ENCODE results near the gene ADSS1.

The ADSS1 gene

GRCh38 chr14:104691546-104692260 lies 32.3 kb upstream of the ADSS1 start:
- no peaks in the 10 kb centered on the region for H3K9me3 ChIP-seq
- in situ Hi-C loops (cut with MboI; ENCODE audit: low sequenced_read_pairs), result no loop called here
- H3K27me3 ChIP-seq (ENCODE audit: low read depth), result no peaks in the 10 kb centered on the region
- no peak overlapping the region for H3K4me3 ChIP-seq
- peaks cover 17% of the 10 kb centered on the region for H3K36me3 ChIP-seq (replicated peaks)
- DNase-seq (ENCODE audit: low spot score in 2 of 2), result no peak
- peaks cover 9% of the 10 kb centered on the region for H3K4me1 ChIP-seq

- Histone ChIP-seq H3K9me3 (no peaks in the 10 kb centered on the region), H3K27me3 (ENCODE audit: low read depth) (no peaks in the 10 kb centered on the region), H3K36me3 (replicated peaks) (peaks cover 20% of the 10 kb centered on the region), H3K4me3 (no peak overlapping the region), H3K4me1 (peaks cover 9% of the 10 kb centered on the region)
- no peak for DNase-seq (ENCODE audit: low spot score in 2 of 2)
- in situ Hi-C loops (cut with MboI; ENCODE audit: low sequenced_read_pairs), result no loop called here
Measured at GRCh38 chr14:104692261-104692938, 31.6 kb upstream of the ADSS1 start.

- no peak for DNase-seq (ENCODE audit: low spot score in 2 of 2)
- Histone ChIP-seq H3K27me3 (ENCODE audit: low read depth) (no peaks in the 10 kb centered on the region), H3K4me3 (no peak overlapping the region), H3K9me3 (no peaks in the 10 kb centered on the region), H3K36me3 (replicated peaks) (peaks cover 20% of the 10 kb centered on the region), H3K4me1 (peaks cover 9% of the 10 kb centered on the region)
- in situ Hi-C loops (cut with MboI; ENCODE audit: low sequenced_read_pairs), result no loop called here
Measured at GRCh38 chr14:104692939-104693315, 31.1 kb upstream of the ADSS1 start.

- Histone ChIP-seq H3K4me1 (peaks cover 9% of the 10 kb centered on the region), H3K36me3 (replicated peaks) (peaks cover 20% of the 10 kb centered on the region), H3K27me3 (ENCODE audit: low read depth) (no peaks in the 10 kb centered on the region), H3K4me3 (no peak overlapping the region), H3K9me3 (no peaks in the 10 kb centered on the region)
- in situ Hi-C loops (cut with MboI; ENCODE audit: low sequenced_read_pairs), result no loop called here
- DNase-seq (ENCODE audit: low spot score in 2 of 2), result no peak
Measured at GRCh38 chr14:104693482-104694431, 30.3 kb upstream of the ADSS1 start.

GRCh38 chr14:104694475-104694950 lies 29.5 kb upstream of the ADSS1 start:
- in situ Hi-C loops (cut with MboI; ENCODE audit: low sequenced_read_pairs), result no loop called here
- Histone ChIP-seq H3K27me3 (ENCODE audit: low read depth) (no peaks in the 10 kb centered on the region), H3K4me1 (peaks cover 5% of the 10 kb centered on the region; the same call in 1 of the 2 replicates), H3K9me3 (no peaks in the 10 kb centered on the region), H3K36me3 (replicated peaks) (peaks cover 20% of the 10 kb centered on the region), H3K4me3 (no peak overlapping the region)
- DNase-seq (ENCODE audit: low spot score in 2 of 2), result no peak

GRCh38 chr14:104694991-104695659 lies 28.9 kb upstream of the ADSS1 start:
- peaks cover 5% of the 10 kb centered on the region; the same call in 1 of the 2 replicates for H3K4me1 ChIP-seq
- in situ Hi-C loops (cut with MboI; ENCODE audit: low sequenced_read_pairs), result no loop called here
- DNase-seq (ENCODE audit: low spot score in 2 of 2), result no peak

GRCh38 chr14:104695660-104696000 lies 28.4 kb upstream of the ADSS1 start:
- in situ Hi-C loops (cut with MboI; ENCODE audit: low sequenced_read_pairs), result no loop called here
- peaks cover 3% of the 10 kb centered on the region; the same call in 1 of the 2 replicates for H3K4me1 ChIP-seq
- DNase-seq (ENCODE audit: low spot score in 2 of 2), result no peak
- H3K4me3 ChIP-seq, result no peak overlapping the region
- H3K27me3 ChIP-seq (ENCODE audit: low read depth), result no peaks in the 10 kb centered on the region
- peaks cover 20% of the 10 kb centered on the region for H3K36me3 ChIP-seq (replicated peaks)
- no peaks in the 10 kb centered on the region for H3K9me3 ChIP-seq

More at GRCh38 chr14:104694991-104695659, 28.9 kb upstream of the ADSS1 start:
- Histone ChIP-seq H3K9me3 (no peaks in the 10 kb centered on the region), H3K27me3 (ENCODE audit: low read depth) (no peaks in the 10 kb centered on the region), H3K4me3 (no peak overlapping the region), H3K36me3 (replicated peaks) (peaks cover 20% of the 10 kb centered on the region)

- DNase-seq (ENCODE audit: low spot score in 2 of 2), result no peak
- Histone ChIP-seq H3K36me3 (replicated peaks) (peaks cover 11% of the 10 kb centered on the region), H3K9me3 (no peaks in the 10 kb centered on the region), H3K4me1 (no peaks in the 10 kb centered on the region), H3K27me3 (ENCODE audit: low read depth) (no peaks in the 10 kb centered on the region), H3K4me3 (no peak overlapping the region)
- in situ Hi-C loops (cut with MboI; ENCODE audit: low sequenced_read_pairs), result no loop called here
Measured at GRCh38 chr14:104696671-104697316, 27.2 kb upstream of the ADSS1 start.

- in situ Hi-C loops (cut with MboI; ENCODE audit: low sequenced_read_pairs), result no loop called here
- no peak overlapping the region for H3K4me3 ChIP-seq
- peaks cover 11% of the 10 kb centered on the region for H3K36me3 ChIP-seq (replicated peaks)
- H3K4me1 ChIP-seq, result no peaks in the 10 kb centered on the region
- no peak for DNase-seq (ENCODE audit: low spot score in 2 of 2)
- H3K27me3 ChIP-seq (ENCODE audit: low read depth), result no peaks in the 10 kb centered on the region
- no peaks in the 10 kb centered on the region for H3K9me3 ChIP-seq
Measured at GRCh38 chr14:104697317-104697703, 26.7 kb upstream of the ADSS1 start.

GRCh38 chr14:104697892-104698583 lies 26.0 kb upstream of the ADSS1 start:
- in situ Hi-C loops (cut with MboI; ENCODE audit: low sequenced_read_pairs), result no loop called here
- Histone ChIP-seq H3K4me3 (no peak overlapping the region), H3K4me1 (no peaks in the 10 kb centered on the region), H3K27me3 (ENCODE audit: low read depth) (no peaks in the 10 kb centered on the region), H3K36me3 (replicated peaks) (peaks cover 15% of the 10 kb centered on the region; the same call in 1 of the 2 replicates), H3K9me3 (no peaks in the 10 kb centered on the region)
- DNase-seq (ENCODE audit: low spot score in 2 of 2), result no peak

- H3K4me3 ChIP-seq, result no peak overlapping the region
- H3K36me3 ChIP-seq (replicated peaks), result peaks cover 23% of the 10 kb centered on the region
- H3K27me3 ChIP-seq (ENCODE audit: low read depth), result no peaks in the 10 kb centered on the region
- H3K4me1 ChIP-seq, result no peaks in the 10 kb centered on the region
- in situ Hi-C loops (cut with MboI; ENCODE audit: low sequenced_read_pairs), result no loop called here
- no peaks in the 10 kb centered on the region for H3K9me3 ChIP-seq
- DNase-seq (ENCODE audit: low spot score in 2 of 2), result no peak
Measured at GRCh38 chr14:104698688-104699425, 25.2 kb upstream of the ADSS1 start.

- H3K27me3 ChIP-seq (ENCODE audit: low read depth), result no peaks in the 10 kb centered on the region
- H3K4me3 ChIP-seq, result no peak overlapping the region
- no peaks in the 10 kb centered on the region for H3K4me1 ChIP-seq
- H3K36me3 ChIP-seq (replicated peaks), result peaks cover 28% of the 10 kb centered on the region
- no peak for DNase-seq (ENCODE audit: low spot score in 2 of 2)
- in situ Hi-C loops (cut with MboI; ENCODE audit: low sequenced_read_pairs), result no loop called here
- H3K9me3 ChIP-seq, result no peaks in the 10 kb centered on the region
Measured at GRCh38 chr14:104699426-104699748, 24.6 kb upstream of the ADSS1 start.
